HL-60 (cell line): ENCODE results near the gene LY6G6F.

ENCODE experiments used
- DNase-seq, 2 experiments: peaks; one replicate each; pipeline ENCODE4 v3.0.0-alpha.2; 2010 to 2020; ENCODE audit warnings: low read depth in 1 of 2, low spot score in 1 of 2
- H3K27ac ChIP-seq: fragments of 250-450 bp; sonication (Bioruptor Pico); replicated peaks from 2 replicates; pipeline ENCODE4 v1.5.1; 2020; ENCODE audit warnings: mild to moderate bottlenecking, moderate library complexity
- H3K27me3 ChIP-seq: fragments of 250-450 bp; sonication (Bioruptor Pico); 2 replicates; pipeline ENCODE4 v1.5.1; 2021; ENCODE audit warnings: mild to moderate bottlenecking, moderate library complexity; ENCODE audit not compliant: insufficient read depth, poor library complexity, severe bottlenecking
- H3K4me3 ChIP-seq: replicated peaks from 2 replicates; pipeline ENCODE4 v1.5.1; 2011; ENCODE audit warnings: mild to moderate bottlenecking, control low read depth, low read length; ENCODE audit not compliant: insufficient read depth
- CTCF ChIP-seq: IDR thresholded peaks from one replicate; pipeline ENCODE4 v1.5.1; 2011; ENCODE audit warnings: low read length, control low read depth, inconsistent platforms; ENCODE audit not compliant: insufficient read depth
- GABPA ChIP-seq: IDR thresholded peaks from 2 replicates; pipeline ENCODE4 v1.6.1; 2012; ENCODE audit warnings: low read depth
- POLR2AphosphoS5 ChIP-seq: IDR thresholded peaks from 2 replicates; pipeline ENCODE4 v1.6.1; 2012; ENCODE audit warnings: low read depth
- REST ChIP-seq: IDR thresholded peaks from 2 replicates; pipeline ENCODE4 v1.6.1; 2012; ENCODE audit warnings: low read depth; ENCODE audit not compliant: insufficient replicate concordance
- SPI1 ChIP-seq: IDR thresholded peaks from 2 replicates; pipeline ENCODE4 v1.6.1; 2012; ENCODE audit warnings: low read depth, mild to moderate bottlenecking, borderline replicate concordance

Gene LY6G6F

GRCh38 chr6:31719001-31719400, 12.3 kb downstream of the LY6G6F start:
- TF ChIP-seq GABPA (no peak), SPI1 (no peak), POLR2AphosphoS5 (no peak), CTCF (no peak), REST (no peak)
- DNase-seq = no peak
- Histone ChIP-seq H3K27me3 (no peaks in the 10 kb centered on the region), H3K4me3 (no peak overlapping the region), H3K27ac (no peak overlapping the region)

- DNase-seq = no peak
- Histone ChIP-seq H3K4me3 (no peak overlapping the region), H3K27ac (no peak overlapping the region), H3K27me3 (no peaks in the 10 kb centered on the region)
- TF ChIP-seq CTCF (no peak), GABPA (no peak), REST (no peak), POLR2AphosphoS5 (no peak), SPI1 (no peak)
Observed at GRCh38 chr6:31720196-31720770, 13.6 kb downstream of the LY6G6F start.

- TF ChIP-seq POLR2AphosphoS5 (no peak), CTCF (no peak), SPI1 (no peak), REST (no peak), GABPA (no peak)
- no peak within 1 kb of the TSS for H3K27ac ChIP-seq
- H3K27me3 ChIP-seq = no peaks in the 10 kb centered on the region
- no peak within 1 kb of the TSS for H3K4me3 ChIP-seq
- no peak for DNase-seq
Observed at GRCh38 chr6:31721351-31722020, 14.8 kb downstream of the LY6G6F start, which contains the start of gene LY6G6C. Gene LY6G6C (minus strand): TSS chr6:31721746. CDS start chr6:31721679, 67 bp downstream.
